ENCODE data around the gene KCNMA1. TPM values are rescaled to one million over a fixed set of nuclear protein-coding genes. Genes with fewer than 3 reads are reported as not detected.
A peak's percentile ranks its signal among the peaks of the same experiment; 100 is the strongest.

The KCNMA1 gene
- total RNA-seq, 1 experiment from 2014 or later: 143 TPM

DNA sequence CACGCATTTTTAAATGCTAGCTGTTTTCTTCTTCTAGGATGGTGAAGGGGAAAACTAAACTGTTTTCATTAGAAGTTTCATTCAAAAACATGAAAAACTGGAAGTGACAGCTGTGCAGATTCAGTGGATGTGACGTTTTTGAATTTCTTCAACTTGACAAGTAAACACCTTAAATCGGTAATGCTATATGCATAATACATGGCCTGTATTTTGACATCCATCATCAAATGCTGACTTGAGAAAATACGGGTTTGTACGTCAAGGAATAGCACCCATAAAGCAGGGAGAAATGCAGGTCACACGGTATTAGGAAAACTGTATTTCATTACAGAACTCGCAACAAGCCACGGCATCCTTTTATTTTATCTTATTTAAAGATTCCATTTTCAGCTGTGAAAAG lies 720.5 kb downstream of the KCNMA1 start:
- no peaks in the 10 kb centered on the region for H3K9me2 ChIP-seq (replicated peaks; ENCODE audit: low read length)
- H3K4me1 ChIP-seq (ENCODE audit: insufficient read depth, low read length): 0 out of 2 replicates have a peak, but pooled peaks cover 7% of the 10 kb centered on the region
- POLR2A ChIA-PET (ENCODE audit: unreplicated experiment): no interaction called here
- no peak overlapping the region for H2AFZ ChIP-seq (ENCODE audit: low read length)
- ATAC-seq: no peak
- no TSS peak for BruUV-seq (replicated peaks)
- CTCF ChIA-PET: no interaction called here
- H4K20me1 ChIP-seq (ENCODE audit: low read length): no peaks in the 10 kb centered on the region
- no peaks in the 10 kb centered on the region for H3F3A ChIP-seq (ENCODE audit: low read length, unreplicated experiment)
- no peak overlapping the region for H3K9ac ChIP-seq (ENCODE audit: low read length)
- no peaks in the 10 kb centered on the region for H3K27me3 ChIP-seq (ENCODE audit: low read length)
- H3K79me2 ChIP-seq (ENCODE audit: low read length): no peaks in the 10 kb centered on the region
- no peak overlapping the region for H3K4me2 ChIP-seq (ENCODE audit: low read length)
- H3K27ac ChIP-seq (ENCODE audit: low read length): no peak overlapping the region
- no peaks in the 10 kb centered on the region for H3K36me3 ChIP-seq (ENCODE audit: low read depth, low read length)
- TF ChIP-seq EZH2 (IDR thresholded peaks at IDR 0.05; ENCODE audit: low read length, unreplicated experiment): no peak
- TF ChIP-seq EZH2phosphoT487 (IDR thresholded peaks at IDR 0.05; ENCODE audit: borderline replicate concordance, low read length): no peak
- TF ChIP-seq, protein P1, sequence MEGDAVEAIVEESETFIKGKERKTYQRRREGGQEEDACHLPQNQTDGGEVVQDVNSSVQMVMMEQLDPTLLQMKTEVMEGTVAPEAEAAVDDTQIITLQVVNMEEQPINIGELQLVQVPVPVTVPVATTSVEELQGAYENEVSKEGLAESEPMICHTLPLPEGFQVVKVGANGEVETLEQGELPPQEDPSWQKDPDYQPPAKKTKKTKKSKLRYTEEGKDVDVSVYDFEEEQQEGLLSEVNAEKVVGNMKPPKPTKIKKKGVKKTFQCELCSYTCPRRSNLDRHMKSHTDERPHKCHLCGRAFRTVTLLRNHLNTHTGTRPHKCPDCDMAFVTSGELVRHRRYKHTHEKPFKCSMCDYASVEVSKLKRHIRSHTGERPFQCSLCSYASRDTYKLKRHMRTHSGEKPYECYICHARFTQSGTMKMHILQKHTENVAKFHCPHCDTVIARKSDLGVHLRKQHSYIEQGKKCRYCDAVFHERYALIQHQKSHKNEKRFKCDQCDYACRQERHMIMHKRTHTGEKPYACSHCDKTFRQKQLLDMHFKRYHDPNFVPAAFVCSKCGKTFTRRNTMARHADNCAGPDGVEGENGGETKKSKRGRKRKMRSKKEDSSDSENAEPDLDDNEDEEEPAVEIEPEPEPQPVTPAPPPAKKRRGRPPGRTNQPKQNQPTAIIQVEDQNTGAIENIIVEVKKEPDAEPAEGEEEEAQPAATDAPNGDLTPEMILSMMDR (conservative IDR thresholded peaks at IDR 0.05; ENCODE audit: low read depth, low read length): no peak
- no peaks in the 10 kb centered on the region for H3K9me3 ChIP-seq (ENCODE audit: low read length)
- no peak overlapping the region for H3K4me3 ChIP-seq (ENCODE audit: low read length)
- intact Hi-C loops (cut with micrococcal nuclease): no loop called here
- no peak for DNase-seq

DNA sequence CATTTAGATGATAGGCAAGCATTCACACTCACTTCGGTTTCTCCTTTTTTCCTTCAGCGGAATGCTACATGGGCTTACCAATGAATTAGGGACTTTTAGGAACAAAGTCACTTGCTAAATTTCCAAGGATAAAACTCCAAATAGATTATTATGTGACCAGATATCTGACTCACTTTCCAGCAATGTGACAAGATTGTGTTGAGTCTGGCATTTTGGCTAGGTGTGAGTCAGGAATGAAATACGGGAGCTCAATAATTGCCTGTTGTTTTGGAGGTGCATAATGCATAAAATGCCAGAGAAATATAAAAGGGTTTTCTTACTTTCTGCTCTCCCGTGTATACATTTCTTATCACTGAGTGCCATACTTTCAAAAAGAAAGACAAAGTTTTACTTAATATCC lies 721.1 kb downstream of the KCNMA1 start:
- H3K9me3 ChIP-seq (ENCODE audit: low read length): no peaks in the 10 kb centered on the region
- no peak overlapping the region for H2AFZ ChIP-seq (ENCODE audit: low read length)
- ChIA-PET CTCF (no interaction called here), POLR2A (ENCODE audit: unreplicated experiment) (no interaction called here)
- no peaks in the 10 kb centered on the region for H3K79me2 ChIP-seq (ENCODE audit: low read length)
- H3F3A ChIP-seq (ENCODE audit: low read length, unreplicated experiment): no peaks in the 10 kb centered on the region
- no peak overlapping the region for H3K4me2 ChIP-seq (ENCODE audit: low read length)
- no TSS peak for BruUV-seq (replicated peaks)
- H4K20me1 ChIP-seq (ENCODE audit: low read length): no peaks in the 10 kb centered on the region
- H3K36me3 ChIP-seq (ENCODE audit: low read depth, low read length): no peaks in the 10 kb centered on the region
- DNase-seq (peak; percentile 57), ATAC-seq (0 out of 2 replicates have a peak, but pooled peaks have one; percentile 25)
- H3K27me3 ChIP-seq (ENCODE audit: low read length): no peaks in the 10 kb centered on the region
- no peaks in the 10 kb centered on the region for H3K9me2 ChIP-seq (replicated peaks; ENCODE audit: low read length)
- TF ChIP-seq EZH2 (IDR thresholded peaks at IDR 0.05; ENCODE audit: low read length, unreplicated experiment) (no peak), EZH2phosphoT487 (IDR thresholded peaks at IDR 0.05; ENCODE audit: borderline replicate concordance, low read length) (no peak)
- TF ChIP-seq, protein P1 (conservative IDR thresholded peaks at IDR 0.05; ENCODE audit: low read depth, low read length): no peak
- H3K9ac ChIP-seq (ENCODE audit: low read length): no peak overlapping the region
- intact Hi-C loops (cut with micrococcal nuclease): no loop called here
- 0 out of 2 replicates have a peak, but pooled peaks cover 7% of the 10 kb centered on the region for H3K4me1 ChIP-seq (ENCODE audit: insufficient read depth, low read length)
- H3K27ac ChIP-seq (ENCODE audit: low read length): no peak overlapping the region
- H3K4me3 ChIP-seq (ENCODE audit: low read length): no peak overlapping the region

DNA sequence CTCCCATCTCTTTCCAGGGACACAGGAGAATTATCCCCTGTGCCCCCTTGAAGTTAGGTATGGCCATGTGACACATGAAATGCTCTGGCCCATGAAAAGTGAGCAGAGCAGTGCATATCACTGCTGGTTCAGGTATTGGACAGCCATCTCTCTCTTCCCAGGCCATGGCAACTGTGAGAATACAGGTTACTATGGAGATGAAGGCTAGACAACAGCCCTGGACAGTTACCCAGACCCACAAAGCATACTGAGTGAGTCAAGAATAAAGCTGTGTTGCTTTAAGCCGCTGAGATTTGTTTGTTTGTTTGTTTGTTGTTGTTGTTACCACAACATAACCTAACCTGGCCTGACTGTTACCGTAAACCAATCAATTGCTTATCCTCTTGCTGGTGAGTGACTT lies 722.3 kb downstream of the KCNMA1 start:
- BruUV-seq (replicated peaks): no TSS peak

More for the DNA sequence above, 722.3 kb downstream of the KCNMA1 start:
- TF ChIP-seq EZH2 (IDR thresholded peaks at IDR 0.05; ENCODE audit: low read length, unreplicated experiment): no peak
- TF ChIP-seq, protein P1 (conservative IDR thresholded peaks at IDR 0.05; ENCODE audit: low read depth, low read length): no peak
- TF ChIP-seq EZH2phosphoT487 (IDR thresholded peaks at IDR 0.05; ENCODE audit: borderline replicate concordance, low read length): no peak
- CTCF ChIA-PET: no interaction called here
- Histone ChIP-seq H3F3A (ENCODE audit: low read length, unreplicated experiment) (no peaks in the 10 kb centered on the region), H3K79me2 (ENCODE audit: low read length) (no peaks in the 10 kb centered on the region), H3K36me3 (ENCODE audit: low read depth, low read length) (no peaks in the 10 kb centered on the region), H3K9me3 (ENCODE audit: low read length) (no peaks in the 10 kb centered on the region), H2AFZ (ENCODE audit: low read length) (no peak overlapping the region), H3K9ac (ENCODE audit: low read length) (no peak overlapping the region), H3K4me3 (ENCODE audit: low read length) (no peak overlapping the region), H3K4me2 (ENCODE audit: low read length) (no peak overlapping the region), H3K4me1 (ENCODE audit: insufficient read depth, low read length) (0 out of 2 replicates have a peak, but pooled peaks cover 7% of the 10 kb centered on the region), H3K27me3 (ENCODE audit: low read length) (no peaks in the 10 kb centered on the region), H4K20me1 (ENCODE audit: low read length) (no peaks in the 10 kb centered on the region), H3K9me2 (replicated peaks; ENCODE audit: low read length) (no peaks in the 10 kb centered on the region), H3K27ac (ENCODE audit: low read length) (no peak overlapping the region)
- ATAC-seq: peak; percentile 35
- DNase-seq: no peak
- POLR2A ChIA-PET (ENCODE audit: unreplicated experiment): no interaction called here
- intact Hi-C loops (cut with micrococcal nuclease): no loop called here

All from PC-3 (cell line).